Measurements from ENCODE around the gene TMPRSS9. TPM values are rescaled to one million over a fixed set of nuclear protein-coding genes. Genes with fewer than 3 reads are reported as not detected.
A peak's percentile ranks its signal among the peaks of the same experiment; 100 is the strongest.

The TMPRSS9 gene
- polyA plus RNA-seq, 6 donors from 2014 or later: not detected

- Mint-ChIP-seq H3K4me1 (peaks cover 15 to 18% (median 17%) of the 10 kb centered on the region in 3 donors), H3K27ac (peak overlapping the region in 2 of 6 donors; percentile 12 to 15), H3K27me3 (no peaks in the 10 kb centered on the region), H3K4me3 (peak overlapping the region in 3 of 8 donors; percentile 4 to 61 (median 44)), H3K9me3 (no peaks in the 10 kb centered on the region), H3K36me3 (no peaks in the 10 kb centered on the region)
- ATAC-seq (ENCODE audit: low read depth in 2 of 2): no peak
- DNase-seq: no peak
These were observed 69.0 kb downstream of the TMPRSS9 start for GRCh38 chr19:2428756-2429711.

DNA sequence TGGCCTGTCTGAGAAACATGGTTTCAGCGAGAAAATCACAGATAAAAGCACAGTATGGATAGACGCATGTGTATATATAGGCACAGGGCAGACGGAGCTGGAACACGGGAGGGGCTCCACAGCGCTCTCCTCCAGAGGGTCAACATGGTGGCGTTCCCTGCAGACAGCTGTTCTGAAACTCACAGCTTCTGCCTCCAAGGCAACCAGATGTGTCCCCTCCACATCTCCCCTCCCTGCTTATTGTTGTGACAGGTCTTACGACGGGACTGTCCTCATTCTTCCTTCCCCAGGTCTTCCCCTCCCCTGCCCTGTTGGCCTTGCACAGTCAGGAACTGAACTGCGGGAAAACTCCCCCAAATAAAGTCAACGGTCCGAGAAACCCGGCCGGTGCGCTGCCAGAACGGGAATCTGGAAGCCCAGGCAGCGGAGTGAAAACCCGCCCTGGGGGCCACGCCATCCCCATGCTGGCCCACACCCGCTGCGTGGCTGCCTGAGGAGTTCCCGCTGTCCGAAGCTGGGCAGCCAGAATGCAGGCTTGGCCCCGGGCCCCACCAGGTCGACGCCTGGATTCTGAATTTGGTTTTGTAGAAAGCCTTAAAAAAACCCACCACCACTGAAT, 70.0 kb downstream of the TMPRSS9 start:
- Mint-ChIP-seq H3K9me3 (no peaks in the 10 kb centered on the region), H3K36me3 (no peaks in the 10 kb centered on the region), H3K4me3 (peak overlapping the region in 3 of 8 donors; percentile 42 to 70 (median 61)), H3K27ac (peak overlapping the region in 3 of 6 donors; percentile 47 to 69 (median 54)), H3K4me1 (peaks cover 15 to 18% (median 17%) of the 10 kb centered on the region in 3 donors), H3K27me3 (no peaks in the 10 kb centered on the region)
- ATAC-seq (ENCODE audit: low read depth in 2 of 2) (no peak), DNase-seq (no peak)

DNA sequence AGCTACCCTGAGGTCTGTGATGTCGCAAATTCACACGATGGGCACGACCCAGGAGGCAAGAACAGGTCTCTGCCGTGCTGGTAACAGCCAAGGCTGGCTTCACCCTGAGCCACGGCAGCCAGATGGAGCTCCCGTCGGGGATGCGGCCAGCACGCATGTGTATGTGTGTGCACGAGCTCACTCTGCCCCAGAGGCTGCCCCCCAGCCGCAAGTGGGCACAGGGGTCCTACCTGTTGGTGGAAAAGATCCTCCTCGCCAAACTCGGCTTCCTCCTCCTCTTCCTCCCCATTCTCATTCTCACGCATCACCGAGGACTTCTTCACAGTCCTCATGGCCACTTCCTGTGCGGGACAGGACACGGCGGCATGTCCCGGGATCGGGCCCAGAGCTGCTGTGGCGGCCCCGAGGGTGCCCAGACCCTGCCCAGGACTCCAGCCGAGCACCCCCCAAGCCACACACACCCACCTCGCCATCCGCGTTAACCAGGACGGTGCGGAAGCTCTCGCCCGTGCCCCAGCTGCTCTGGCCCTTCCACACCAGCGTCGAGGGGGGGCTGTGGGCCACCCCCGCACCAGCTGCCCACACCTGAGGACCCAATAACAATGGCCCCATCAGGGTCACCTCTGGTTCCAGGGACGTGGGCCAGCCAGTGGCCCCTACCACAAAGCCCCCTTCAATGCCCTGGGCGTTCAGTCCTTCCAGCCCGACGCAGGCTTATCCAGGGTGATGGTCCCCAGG, 71.4 kb downstream of the TMPRSS9 start:
- DNase-seq (no peak), ATAC-seq (ENCODE audit: low read depth in 2 of 2) (no peak)
- H3K27me3 Mint-ChIP-seq: no peaks in the 10 kb centered on the region
- H3K4me3 Mint-ChIP-seq: no peak overlapping the region
- H3K27ac Mint-ChIP-seq: no peak overlapping the region
- H3K9me3 Mint-ChIP-seq: no peaks in the 10 kb centered on the region
- peaks cover 13 to 16% (median 13%) of the 10 kb centered on the region in 3 donors for H3K4me1 Mint-ChIP-seq
- H3K36me3 Mint-ChIP-seq: no peaks in the 10 kb centered on the region

- no peak for ATAC-seq (ENCODE audit: low read depth in 2 of 2)
- Mint-ChIP-seq H3K36me3 (no peaks in the 10 kb centered on the region), H3K4me3 (no peak overlapping the region), H3K27me3 (no peaks in the 10 kb centered on the region), H3K9me3 (no peaks in the 10 kb centered on the region), H3K4me1 (peaks cover 8 to 11% (median 10%) of the 10 kb centered on the region in 3 donors), H3K27ac (peak overlapping the region in 1 of 6 donors; percentile 62)
- DNase-seq: no peak
These were observed 72.2 kb downstream of the TMPRSS9 start for GRCh38 chr19:2432131-2432848.

GRCh38 chr19:2433854-2434253, 73.8 kb downstream of the TMPRSS9 start:
- H3K4me3 Mint-ChIP-seq: no peak overlapping the region
- H3K9me3 Mint-ChIP-seq: no peaks in the 10 kb centered on the region
- no peak for ATAC-seq (ENCODE audit: low read depth in 2 of 2)
- no peak for DNase-seq
- peaks cover 0 to 2% (median 2%) of the 10 kb centered on the region in 3 donors for H3K4me1 Mint-ChIP-seq
- no peak overlapping the region for H3K27ac Mint-ChIP-seq
- no peaks in the 10 kb centered on the region for H3K27me3 Mint-ChIP-seq
- no peaks in the 10 kb centered on the region for H3K36me3 Mint-ChIP-seq

- Mint-ChIP-seq H3K36me3 (no peaks in the 10 kb centered on the region), H3K27me3 (no peaks in the 10 kb centered on the region), H3K4me1 (no peaks in the 10 kb centered on the region), H3K4me3 (no peak overlapping the region), H3K9me3 (no peaks in the 10 kb centered on the region), H3K27ac (no peak overlapping the region)
- ATAC-seq (ENCODE audit: low read depth in 2 of 2): no peak
- no peak for DNase-seq
These were observed 74.2 kb downstream of the TMPRSS9 start for GRCh38 chr19:2434267-2434666.

DNA sequence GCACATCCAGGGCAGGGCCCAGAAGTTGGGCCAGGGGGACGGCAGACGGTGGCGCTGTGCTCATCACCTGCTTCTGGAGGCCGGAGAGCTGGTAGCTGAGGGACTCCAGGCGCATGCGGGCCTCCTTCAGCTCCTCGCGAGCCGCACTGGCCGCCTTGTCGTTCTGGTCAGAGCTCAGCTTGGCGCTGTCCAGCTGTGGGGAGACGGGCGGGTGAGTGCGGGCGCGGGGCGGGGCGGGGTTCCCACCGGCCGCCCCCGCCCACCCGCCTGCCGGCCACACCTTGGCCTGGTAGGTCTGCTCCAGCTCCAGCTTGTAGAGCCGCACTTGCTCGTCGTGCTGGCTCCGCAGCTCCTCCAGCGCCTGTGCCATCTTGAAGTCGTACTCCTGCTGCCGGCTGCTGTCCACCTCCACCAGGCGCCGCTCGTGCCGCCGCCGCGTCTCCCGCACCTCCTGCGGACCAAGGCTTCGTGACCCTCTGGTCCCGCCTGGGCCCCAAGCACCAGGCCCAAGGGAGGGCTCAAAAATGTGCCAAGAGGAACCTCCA, 74.7 kb downstream of the TMPRSS9 start:
- DNase-seq (no peak), ATAC-seq (ENCODE audit: low read depth in 2 of 2) (no peak)
- no peaks in the 10 kb centered on the region for H3K9me3 Mint-ChIP-seq
- H3K27ac Mint-ChIP-seq: peak overlapping the region in 2 of 6 donors; percentile 11 to 47
- no peak overlapping the region for H3K4me3 Mint-ChIP-seq
- no peaks in the 10 kb centered on the region for H3K4me1 Mint-ChIP-seq
- H3K27me3 Mint-ChIP-seq: no peaks in the 10 kb centered on the region
- no peaks in the 10 kb centered on the region for H3K36me3 Mint-ChIP-seq

DNA sequence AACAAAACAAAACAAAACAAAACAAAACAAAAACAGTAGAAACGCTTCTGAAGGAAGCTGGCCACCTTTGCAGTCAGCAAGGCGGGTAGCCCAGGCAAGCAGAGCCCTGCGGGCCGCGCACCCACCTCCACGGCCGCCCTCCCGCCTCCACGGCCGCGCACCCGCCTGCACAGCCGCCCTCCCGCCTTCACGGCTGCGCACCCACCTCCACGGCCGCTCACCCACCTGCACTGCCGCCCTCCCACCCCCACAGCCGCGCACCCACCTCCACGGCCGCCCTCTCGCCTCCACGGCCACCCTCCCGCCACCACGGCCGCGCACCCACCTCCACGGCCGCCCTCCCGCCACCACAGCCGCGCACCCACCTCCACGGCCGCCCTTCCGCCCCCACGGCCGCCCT, 76.3 kb downstream of the TMPRSS9 start:
- Mint-ChIP-seq H3K27me3 (no peaks in the 10 kb centered on the region), H3K36me3 (no peaks in the 10 kb centered on the region), H3K4me3 (no peak overlapping the region), H3K4me1 (peaks cover 0 to 5% (median 5%) of the 10 kb centered on the region in 3 donors), H3K27ac (no peak overlapping the region), H3K9me3 (no peaks in the 10 kb centered on the region)
- DNase-seq: no peak
- ATAC-seq (ENCODE audit: low read depth in 2 of 2): no peak

DNA sequence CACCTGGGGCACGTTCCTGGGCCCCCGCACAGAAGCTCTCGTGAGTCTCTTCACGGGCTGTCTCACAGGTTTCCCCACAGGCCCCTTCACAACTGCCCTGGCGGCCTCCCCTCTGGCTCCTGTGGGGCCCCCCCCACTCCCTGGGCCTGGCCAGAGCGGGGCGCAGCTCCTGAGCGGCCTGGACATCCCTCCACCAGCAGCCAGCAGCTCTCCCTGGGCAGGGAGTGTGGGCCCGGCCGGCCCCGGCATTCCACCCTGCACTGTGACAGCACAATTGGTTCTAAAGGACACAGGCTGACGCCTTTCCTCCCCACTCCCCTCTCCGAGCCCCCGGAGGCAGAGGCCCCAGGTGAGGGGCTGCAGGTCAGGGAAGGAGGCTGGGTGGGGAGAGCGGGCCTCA, 76.9 kb downstream of the TMPRSS9 start:
- Mint-ChIP-seq H3K4me3 (no peak overlapping the region), H3K27ac (no peak overlapping the region), H3K27me3 (no peaks in the 10 kb centered on the region), H3K9me3 (no peaks in the 10 kb centered on the region), H3K36me3 (no peaks in the 10 kb centered on the region), H3K4me1 (peaks cover 0 to 5% (median 5%) of the 10 kb centered on the region in 3 donors)
- DNase-seq (no peak), ATAC-seq (ENCODE audit: low read depth in 2 of 2) (no peak)

DNA sequence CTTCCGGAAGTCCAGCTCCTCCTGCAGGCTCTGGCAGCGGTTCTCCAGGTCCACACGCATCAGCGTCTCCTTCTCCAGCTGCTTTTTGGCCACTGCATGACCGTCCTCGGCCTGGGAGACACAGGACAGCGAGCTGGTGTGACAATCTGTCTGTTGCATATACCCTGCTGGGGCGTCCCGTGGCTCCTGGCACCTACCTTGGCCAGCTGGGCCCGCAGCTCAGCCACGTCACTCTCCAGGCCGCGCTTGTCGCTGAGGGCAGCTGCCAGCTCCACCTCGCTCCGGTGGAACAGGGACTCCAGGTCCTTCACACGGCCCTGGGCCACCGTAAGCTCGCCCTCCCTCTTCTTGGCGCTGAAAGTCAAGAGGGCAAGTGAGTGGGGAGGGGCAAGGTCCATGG, 78.1 kb downstream of the TMPRSS9 start:
- no peaks in the 10 kb centered on the region for H3K9me3 Mint-ChIP-seq
- no peaks in the 10 kb centered on the region for H3K36me3 Mint-ChIP-seq
- H3K27ac Mint-ChIP-seq: peak overlapping the region in 2 of 6 donors; percentile 47 to 57
- DNase-seq: no peak
- H3K4me1 Mint-ChIP-seq: peaks cover 0 to 5% (median 5%) of the 10 kb centered on the region in 3 donors
- H3K4me3 Mint-ChIP-seq: no peak overlapping the region
- no peaks in the 10 kb centered on the region for H3K27me3 Mint-ChIP-seq
- no peak for ATAC-seq (ENCODE audit: low read depth in 2 of 2)

DNA sequence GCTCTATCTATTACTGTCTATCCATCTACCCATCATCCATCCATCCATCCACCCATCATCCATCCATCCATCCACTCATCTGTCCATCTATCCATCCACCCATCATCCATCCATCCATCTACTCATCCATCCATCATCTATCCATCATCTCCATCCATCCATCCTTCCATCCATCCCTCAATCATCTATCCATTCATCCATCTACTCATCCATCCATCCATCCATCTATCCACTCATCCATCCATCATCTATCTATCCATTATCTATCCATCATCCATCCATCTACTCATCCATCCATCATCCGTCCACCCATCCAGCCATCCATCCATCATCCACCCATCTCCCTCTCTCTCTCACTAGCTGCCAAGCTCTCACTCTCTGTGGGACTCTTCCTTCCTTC, 80.5 kb downstream of the TMPRSS9 start:
- Mint-ChIP-seq H3K27me3 (no peaks in the 10 kb centered on the region), H3K9me3 (no peaks in the 10 kb centered on the region), H3K36me3 (peaks cover 0 to 8% of the 10 kb centered on the region in 2 donors), H3K4me3 (no peak overlapping the region), H3K27ac (peak overlapping the region in 2 of 6 donors; percentile 0 to 22), H3K4me1 (peaks cover 5% of the 10 kb centered on the region in 3 donors)
- ATAC-seq (ENCODE audit: low read depth in 2 of 2) (no peak), DNase-seq (no peak)

- Mint-ChIP-seq H3K36me3 (peaks cover 0 to 8% of the 10 kb centered on the region in 2 donors), H3K4me1 (peaks cover 6 to 8% (median 7%) of the 10 kb centered on the region in 3 donors), H3K4me3 (no peak overlapping the region), H3K27ac (no peak overlapping the region), H3K9me3 (no peaks in the 10 kb centered on the region), H3K27me3 (no peaks in the 10 kb centered on the region)
- ATAC-seq (ENCODE audit: low read depth in 2 of 2) (no peak), DNase-seq (no peak)
These were observed 81.2 kb downstream of the TMPRSS9 start for GRCh38 chr19:2441096-2441752.

All from naive B cell (primary cell).